Measurements from ENCODE around the gene NOXA1.

Gene NOXA1

DNA sequence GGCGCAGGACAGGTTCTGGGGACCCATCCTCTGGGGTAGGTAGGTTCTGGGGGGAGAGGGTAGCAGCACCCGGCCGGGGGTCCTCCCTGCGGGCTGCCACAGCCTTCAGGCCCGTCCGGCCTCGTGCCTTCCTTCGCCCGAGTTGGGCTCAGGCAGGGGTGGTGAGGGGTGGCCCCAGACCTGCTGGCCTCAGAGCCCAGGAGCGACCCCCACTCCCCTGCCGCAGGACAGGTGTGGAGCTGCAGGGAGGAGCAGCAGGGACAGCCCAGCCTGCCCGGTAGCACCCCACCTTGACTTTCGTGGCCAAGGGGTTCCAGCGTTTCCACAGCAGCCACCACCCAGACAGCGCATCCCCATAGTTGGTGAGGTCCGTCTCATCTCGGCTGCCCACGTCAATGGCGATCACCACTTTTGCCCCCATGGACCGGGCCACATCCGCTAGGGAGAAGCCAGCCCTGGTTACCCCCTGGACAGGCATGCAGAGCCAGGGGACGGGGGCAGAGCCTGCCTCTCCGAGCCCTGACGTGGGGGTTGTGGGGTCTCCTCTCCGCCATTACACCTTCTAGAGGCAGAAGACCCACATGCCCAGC lies 39.3 kb downstream of the NOXA1 start:
- POLR2A ChIA-PET: no interaction called here
- Histone ChIP-seq H3K4me1 (ENCODE audit: control insufficient read depth, insufficient read depth, low read length) (peaks cover 6% of the 10 kb centered on the region), H3K4me3 (ENCODE audit: low read depth, low read length) (no peak overlapping the region), H3K9me3 (ENCODE audit: control insufficient read depth, insufficient read depth, low read depth, low read length) (no peaks in the 10 kb centered on the region), H3K36me3 (ENCODE audit: control insufficient read depth in 2 of 2, insufficient read depth in 1 of 2, low read length in 2 of 2) (peaks cover 0 to 5% of the 10 kb centered on the region in 2 experiments; a peak in 1 of 3 replicates), H3K27ac (ENCODE audit: extremely low read depth, low read depth, low read length) (no peak overlapping the region)
- CTCF ChIA-PET: interaction anchor here (1.5 kb wide), 1 partner anchor 176 kb away, joined by 4 read pairs; no protein-coding TSS in a partner anchor
- TF ChIP-seq GLIS2 (tag by site-specific recombination; IDR thresholded peaks at IDR 0.05) (peak; percentile 23; the same call in 1 of the 2 replicates), ZNF837 (tag by site-specific recombination; IDR thresholded peaks at IDR 0.05) (no peak), GLIS1 (tag by site-specific recombination; IDR thresholded peaks at IDR 0.05) (peak; percentile 32; the same call in 1 of the 2 replicates)
- TF ChIP-seq, protein P1, sequence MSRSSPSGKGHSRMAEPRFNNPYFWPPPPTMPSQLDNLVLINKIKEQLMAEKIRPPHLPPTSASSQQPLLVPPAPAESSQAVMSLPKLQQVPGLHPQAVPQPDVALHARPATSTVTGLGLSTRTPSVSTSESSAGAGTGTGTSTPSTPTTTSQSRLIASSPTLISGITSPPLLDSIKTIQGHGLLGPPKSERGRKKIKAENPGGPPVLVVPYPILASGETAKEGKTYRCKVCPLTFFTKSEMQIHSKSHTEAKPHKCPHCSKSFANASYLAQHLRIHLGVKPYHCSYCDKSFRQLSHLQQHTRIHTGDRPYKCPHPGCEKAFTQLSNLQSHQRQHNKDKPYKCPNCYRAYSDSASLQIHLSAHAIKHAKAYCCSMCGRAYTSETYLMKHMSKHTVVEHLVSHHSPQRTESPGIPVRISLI (tag by site-specific recombination; IDR thresholded peaks at IDR 0.05): no peak

DNA sequence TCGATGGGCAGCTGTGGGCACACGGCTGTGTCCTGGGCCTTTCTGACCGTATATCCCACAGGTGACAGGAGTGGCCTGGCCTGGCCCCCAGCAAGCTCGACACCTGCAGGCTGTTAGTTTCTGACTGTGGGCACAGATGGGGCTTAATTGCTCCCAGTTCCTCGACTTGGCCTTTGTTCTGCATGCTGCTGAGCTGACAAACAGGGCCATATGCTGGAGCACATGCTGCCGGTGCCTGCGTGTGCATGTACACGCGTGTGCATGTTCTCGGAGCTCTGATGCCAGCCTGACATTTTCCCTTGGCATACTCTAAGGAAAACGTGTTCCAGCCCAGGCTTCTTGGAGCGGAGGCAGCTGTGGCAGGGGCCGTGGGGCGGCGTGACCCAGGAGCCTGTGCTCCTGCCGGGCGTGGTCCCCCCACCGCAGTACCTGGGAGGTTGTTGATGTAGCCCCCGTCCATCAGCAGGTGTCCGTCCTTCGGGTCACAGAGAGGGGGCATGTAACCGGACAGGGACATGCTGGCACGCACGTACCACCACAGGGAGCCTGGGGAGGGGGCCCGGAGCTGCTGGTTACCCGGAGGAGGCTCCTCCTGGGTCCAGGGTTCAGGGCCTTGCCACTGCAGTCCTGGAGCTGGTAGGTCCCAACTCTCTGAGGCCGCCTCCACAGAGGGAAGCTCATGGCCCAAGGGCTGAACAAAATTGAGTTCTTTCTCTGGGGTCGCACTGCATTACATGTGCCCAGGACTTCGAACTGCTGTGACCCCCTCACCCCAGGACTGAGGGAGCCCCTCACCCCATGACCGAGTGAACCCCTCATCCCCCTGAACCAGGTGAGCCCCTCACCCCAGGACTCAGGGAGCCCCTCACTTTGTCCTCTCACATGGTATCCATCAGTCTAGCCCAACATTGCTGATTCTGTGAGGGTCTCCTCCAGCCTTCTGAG lies 40.1 kb downstream of the NOXA1 start:
- Histone ChIP-seq H3K36me3 (ENCODE audit: control insufficient read depth in 2 of 2, insufficient read depth in 1 of 2, low read length in 2 of 2) (no peaks in the 10 kb centered on the region), H3K4me1 (ENCODE audit: control insufficient read depth, insufficient read depth, low read length) (peaks cover 6% of the 10 kb centered on the region), H3K4me3 (ENCODE audit: low read depth, low read length) (no peak overlapping the region), H3K27ac (ENCODE audit: extremely low read depth, low read depth, low read length) (no peak overlapping the region), H3K9me3 (ENCODE audit: control insufficient read depth, insufficient read depth, low read depth, low read length) (no peaks in the 10 kb centered on the region)
- POLR2A ChIA-PET: interaction anchor here (0.5 kb wide), 1 partner anchor 91 kb away, joined by 3 read pairs; no protein-coding TSS in a partner anchor
- CTCF ChIA-PET: interaction anchor here (1.5 kb wide), 1 partner anchor 177 kb away, joined by 4 read pairs; no protein-coding TSS in a partner anchor
- TF ChIP-seq ZNF501 (tag by site-specific recombination; IDR thresholded peaks at IDR 0.05): no peak
- TF ChIP-seq SALL2 (tag by site-specific recombination; IDR thresholded peaks at IDR 0.05; ENCODE audit: borderline replicate concordance): no peak
- no peak for TF ChIP-seq ZNF514 (tag by site-specific recombination; IDR thresholded peaks at IDR 0.05)
- TF ChIP-seq, protein P1 (tag by site-specific recombination; IDR thresholded peaks at IDR 0.05): no peak
- TF ChIP-seq, protein P2, sequence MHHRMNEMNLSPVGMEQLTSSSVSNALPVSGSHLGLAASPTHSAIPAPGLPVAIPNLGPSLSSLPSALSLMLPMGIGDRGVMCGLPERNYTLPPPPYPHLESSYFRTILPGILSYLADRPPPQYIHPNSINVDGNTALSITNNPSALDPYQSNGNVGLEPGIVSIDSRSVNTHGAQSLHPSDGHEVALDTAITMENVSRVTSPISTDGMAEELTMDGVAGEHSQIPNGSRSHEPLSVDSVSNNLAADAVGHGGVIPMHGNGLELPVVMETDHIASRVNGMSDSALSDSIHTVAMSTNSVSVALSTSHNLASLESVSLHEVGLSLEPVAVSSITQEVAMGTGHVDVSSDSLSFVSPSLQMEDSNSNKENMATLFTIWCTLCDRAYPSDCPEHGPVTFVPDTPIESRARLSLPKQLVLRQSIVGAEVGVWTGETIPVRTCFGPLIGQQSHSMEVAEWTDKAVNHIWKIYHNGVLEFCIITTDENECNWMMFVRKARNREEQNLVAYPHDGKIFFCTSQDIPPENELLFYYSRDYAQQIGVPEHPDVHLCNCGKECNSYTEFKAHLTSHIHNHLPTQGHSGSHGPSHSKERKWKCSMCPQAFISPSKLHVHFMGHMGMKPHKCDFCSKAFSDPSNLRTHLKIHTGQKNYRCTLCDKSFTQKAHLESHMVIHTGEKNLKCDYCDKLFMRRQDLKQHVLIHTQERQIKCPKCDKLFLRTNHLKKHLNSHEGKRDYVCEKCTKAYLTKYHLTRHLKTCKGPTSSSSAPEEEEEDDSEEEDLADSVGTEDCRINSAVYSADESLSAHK (tag by site-specific recombination; IDR thresholded peaks at IDR 0.05): no peak
- TF ChIP-seq EGR2 (tag by site-specific recombination; IDR thresholded peaks at IDR 0.05; ENCODE audit: low read depth): no peak
- TF ChIP-seq, protein P3, sequence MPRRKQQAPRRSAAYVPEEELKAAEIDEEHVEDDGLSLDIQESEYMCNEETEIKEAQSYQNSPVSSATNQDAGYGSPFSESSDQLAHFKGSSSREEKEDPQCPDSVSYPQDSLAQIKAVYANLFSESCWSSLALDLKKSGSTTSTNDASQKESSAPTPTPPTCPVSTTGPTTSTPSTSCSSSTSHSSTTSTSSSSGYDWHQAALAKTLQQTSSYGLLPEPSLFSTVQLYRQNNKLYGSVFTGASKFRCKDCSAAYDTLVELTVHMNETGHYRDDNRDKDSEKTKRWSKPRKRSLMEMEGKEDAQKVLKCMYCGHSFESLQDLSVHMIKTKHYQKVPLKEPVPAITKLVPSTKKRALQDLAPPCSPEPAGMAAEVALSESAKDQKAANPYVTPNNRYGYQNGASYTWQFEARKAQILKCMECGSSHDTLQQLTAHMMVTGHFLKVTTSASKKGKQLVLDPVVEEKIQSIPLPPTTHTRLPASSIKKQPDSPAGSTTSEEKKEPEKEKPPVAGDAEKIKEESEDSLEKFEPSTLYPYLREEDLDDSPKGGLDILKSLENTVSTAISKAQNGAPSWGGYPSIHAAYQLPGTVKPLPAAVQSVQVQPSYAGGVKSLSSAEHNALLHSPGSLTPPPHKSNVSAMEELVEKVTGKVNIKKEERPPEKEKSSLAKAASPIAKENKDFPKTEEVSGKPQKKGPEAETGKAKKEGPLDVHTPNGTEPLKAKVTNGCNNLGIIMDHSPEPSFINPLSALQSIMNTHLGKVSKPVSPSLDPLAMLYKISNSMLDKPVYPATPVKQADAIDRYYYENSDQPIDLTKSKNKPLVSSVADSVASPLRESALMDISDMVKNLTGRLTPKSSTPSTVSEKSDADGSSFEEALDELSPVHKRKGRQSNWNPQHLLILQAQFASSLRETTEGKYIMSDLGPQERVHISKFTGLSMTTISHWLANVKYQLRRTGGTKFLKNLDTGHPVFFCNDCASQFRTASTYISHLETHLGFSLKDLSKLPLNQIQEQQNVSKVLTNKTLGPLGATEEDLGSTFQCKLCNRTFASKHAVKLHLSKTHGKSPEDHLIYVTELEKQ (tag by site-specific recombination; IDR thresholded peaks at IDR 0.05; ENCODE audit: borderline replicate concordance): no peak
- no peak for TF ChIP-seq ZEB2 (tag by site-specific recombination; IDR thresholded peaks at IDR 0.05)
- no peak for TF ChIP-seq ZNF16 (tag by site-specific recombination; IDR thresholded peaks at IDR 0.05; ENCODE audit: low read depth)
- TF ChIP-seq ZNF510 (tag by site-specific recombination; IDR thresholded peaks at IDR 0.05; ENCODE audit: insufficient replicate concordance): no peak
- TF ChIP-seq, protein P4, sequence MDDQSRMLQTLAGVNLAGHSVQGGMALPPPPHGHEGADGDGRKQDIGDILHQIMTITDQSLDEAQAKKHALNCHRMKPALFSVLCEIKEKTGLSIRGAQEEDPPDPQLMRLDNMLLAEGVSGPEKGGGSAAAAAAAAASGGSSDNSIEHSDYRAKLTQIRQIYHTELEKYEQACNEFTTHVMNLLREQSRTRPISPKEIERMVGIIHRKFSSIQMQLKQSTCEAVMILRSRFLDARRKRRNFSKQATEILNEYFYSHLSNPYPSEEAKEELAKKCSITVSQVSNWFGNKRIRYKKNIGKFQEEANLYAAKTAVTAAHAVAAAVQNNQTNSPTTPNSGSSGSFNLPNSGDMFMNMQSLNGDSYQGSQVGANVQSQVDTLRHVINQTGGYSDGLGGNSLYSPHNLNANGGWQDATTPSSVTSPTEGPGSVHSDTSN (CRISPR knock-in tag; IDR thresholded peaks at IDR 0.05): no peak
- no peak for TF ChIP-seq GLIS2 (tag by site-specific recombination; IDR thresholded peaks at IDR 0.05)
- no peak for TF ChIP-seq PRDM1 (tag by site-specific recombination; IDR thresholded peaks at IDR 0.05)
- no peak for TF ChIP-seq ZNF558 (tag by site-specific recombination; IDR thresholded peaks at IDR 0.05)
- no peak for TF ChIP-seq BCL11B (tag by site-specific recombination; IDR thresholded peaks at IDR 0.05; ENCODE audit: low read depth)
- no peak for TF ChIP-seq ZNF302 (tag by site-specific recombination; IDR thresholded peaks at IDR 0.05; ENCODE audit: low read depth)

All from HEK293 (cell line).